ENCODE results near the gene NANP. TPM values are rescaled to one million over a fixed set of nuclear protein-coding genes. Genes with fewer than 3 reads are reported as not detected.

The NANP gene
- total RNA-seq, 2 experiments from 2014 or later = 4.7 to 5.9 TPM

GRCh38 chr20:25573288-25574251 is 50.2 kb downstream of the NANP start:
- CTCF ChIA-PET = no interaction called here

GRCh38 chr20:25571817-25572216 is 52.0 kb downstream of the NANP start:
- CTCF ChIA-PET = no interaction called here

More at GRCh38 chr20:25573288-25574251, 50.2 kb downstream of the NANP start:
- H3K27me3 Mint-ChIP-seq = peaks cover 2% of the 10 kb centered on the region
- H3K4me3 Mint-ChIP-seq = no peak overlapping the region
- H3K36me3 Mint-ChIP-seq = no peaks in the 10 kb centered on the region
- no peaks in the 10 kb centered on the region for H3K4me1 Mint-ChIP-seq
- H3K27ac Mint-ChIP-seq = no peak overlapping the region
- ATAC-seq (no peak), DNase-seq (no peak)
- H3K9me3 Mint-ChIP-seq (ENCODE audit: low read depth) = no peaks in the 10 kb centered on the region

GRCh38 chr20:25571240-25571639 is 52.6 kb downstream of the NANP start:
- no peak for DNase-seq
- CTCF ChIA-PET = no interaction called here
- peaks cover 2% of the 10 kb centered on the region for H3K27me3 Mint-ChIP-seq
- no peak overlapping the region for H3K4me3 Mint-ChIP-seq
- H3K4me1 Mint-ChIP-seq = peaks cover 2% of the 10 kb centered on the region
- no peaks in the 10 kb centered on the region for H3K36me3 Mint-ChIP-seq
- no peaks in the 10 kb centered on the region for H3K9me3 Mint-ChIP-seq (ENCODE audit: low read depth)
- ATAC-seq = no peak
- H3K27ac Mint-ChIP-seq = no peak overlapping the region

More at GRCh38 chr20:25571817-25572216, 52.0 kb downstream of the NANP start:
- no peaks in the 10 kb centered on the region for H3K9me3 Mint-ChIP-seq (ENCODE audit: low read depth)
- DNase-seq = no peak
- no peak overlapping the region for H3K4me3 Mint-ChIP-seq
- no peak for ATAC-seq
- peaks cover 2% of the 10 kb centered on the region for H3K4me1 Mint-ChIP-seq
- peaks cover 2% of the 10 kb centered on the region for H3K27me3 Mint-ChIP-seq
- H3K36me3 Mint-ChIP-seq = no peaks in the 10 kb centered on the region
- H3K27ac Mint-ChIP-seq = no peak overlapping the region

- Mint-ChIP-seq H3K27ac (no peak overlapping the region), H3K36me3 (no peaks in the 10 kb centered on the region), H3K4me3 (no peak overlapping the region), H3K4me1 (peaks cover 2% of the 10 kb centered on the region), H3K9me3 (ENCODE audit: low read depth) (no peaks in the 10 kb centered on the region), H3K27me3 (peaks cover 2% of the 10 kb centered on the region)
- CTCF ChIA-PET = no interaction called here
- ATAC-seq (no peak), DNase-seq (no peak)
Observed at GRCh38 chr20:25570148-25570530, 53.7 kb downstream of the NANP start.

- peaks cover 2% of the 10 kb centered on the region for H3K9me3 Mint-ChIP-seq (ENCODE audit: low read depth)
- no peak overlapping the region for H3K27ac Mint-ChIP-seq
- no peak overlapping the region for H3K4me3 Mint-ChIP-seq
- ATAC-seq (no peak), DNase-seq (no peak)
- peaks cover 2% of the 10 kb centered on the region for H3K4me1 Mint-ChIP-seq
- no peaks in the 10 kb centered on the region for H3K27me3 Mint-ChIP-seq
- CTCF ChIA-PET = no interaction called here
- peaks cover 3% of the 10 kb centered on the region for H3K36me3 Mint-ChIP-seq
Observed at GRCh38 chr20:25567286-25567685, 56.5 kb downstream of the NANP start.

GRCh38 chr20:25566821-25567220 is 57.0 kb downstream of the NANP start:
- H3K27ac Mint-ChIP-seq = no peak overlapping the region
- peaks cover 2% of the 10 kb centered on the region for H3K9me3 Mint-ChIP-seq (ENCODE audit: low read depth)
- CTCF ChIA-PET = no interaction called here

GRCh38 chr20:25565578-25566157 is 58.1 kb downstream of the NANP start:
- no peak overlapping the region for H3K27ac Mint-ChIP-seq
- peaks cover 2% of the 10 kb centered on the region for H3K4me1 Mint-ChIP-seq
- peaks cover 2% of the 10 kb centered on the region for H3K9me3 Mint-ChIP-seq (ENCODE audit: low read depth)
- no peak for DNase-seq
- no peak overlapping the region for H3K4me3 Mint-ChIP-seq
- no peaks in the 10 kb centered on the region for H3K27me3 Mint-ChIP-seq
- CTCF ChIA-PET = no interaction called here
- ATAC-seq = no peak
- H3K36me3 Mint-ChIP-seq = peaks cover 3% of the 10 kb centered on the region

More at GRCh38 chr20:25566821-25567220, 57.0 kb downstream of the NANP start:
- no peaks in the 10 kb centered on the region for H3K27me3 Mint-ChIP-seq
- H3K4me3 Mint-ChIP-seq = no peak overlapping the region
- peaks cover 3% of the 10 kb centered on the region for H3K36me3 Mint-ChIP-seq
- DNase-seq (no peak), ATAC-seq (no peak)
- H3K4me1 Mint-ChIP-seq = peaks cover 2% of the 10 kb centered on the region

- Mint-ChIP-seq H3K4me1 (peaks cover 2% of the 10 kb centered on the region), H3K27ac (no peak overlapping the region), H3K36me3 (peaks cover 3% of the 10 kb centered on the region), H3K27me3 (no peaks in the 10 kb centered on the region), H3K9me3 (ENCODE audit: low read depth) (peaks cover 2% of the 10 kb centered on the region), H3K4me3 (no peak overlapping the region)
- CTCF ChIA-PET = interaction anchor here (0.7 kb wide), 1 partner anchor 59 kb away, joined by 3 read pairs; no protein-coding TSS in a partner anchor
- DNase-seq (no peak), ATAC-seq (no peak)
Observed at GRCh38 chr20:25563876-25564275, 59.9 kb downstream of the NANP start.

GRCh38 chr20:25563362-25563761 is 60.5 kb downstream of the NANP start:
- Mint-ChIP-seq H3K4me1 (peaks cover 2% of the 10 kb centered on the region), H3K27ac (no peak overlapping the region), H3K9me3 (ENCODE audit: low read depth) (peaks cover 2% of the 10 kb centered on the region), H3K4me3 (no peak overlapping the region), H3K36me3 (peaks cover 3% of the 10 kb centered on the region), H3K27me3 (no peaks in the 10 kb centered on the region)
- DNase-seq = no peak
- CTCF ChIA-PET = no interaction called here
- ATAC-seq = no peak

Other genes with a start within 250 kb of the NANP start
- gene ABHD12, start 233.2 kb downstream of the NANP start, total RNA-seq = 10 to 100 TPM; 27.9 to 29.2 TPM
- gene GINS1, start 216.3 kb downstream of the NANP start, total RNA-seq = 10 to 100 TPM; 36.0 to 36.5 TPM
- 1 to 10 TPM; 2.1 to 2.3 TPM for gene NINL, start 38.5 kb downstream of the NANP start, total RNA-seq
- gene ZNF337, start 72.8 kb upstream of the NANP start, total RNA-seq = 10 to 100 TPM; 15.2 to 20.2 TPM

All from activated CD8-positive, alpha-beta memory T cell treated with anti-CD3 and anti-CD28 coated beads, Interleukin-2, amount 10 ng/mL, durations not matched to agents 7 days and 5 days (primary cell).